Measurements from ENCODE around the gene FSD1L.

Gene FSD1L

GRCh38 chr9:105535920-105536668 is 88.3 kb downstream of the FSD1L start:
- no peak overlapping the region for H3K18ac ChIP-seq (ENCODE audit: low read length)
- no peak overlapping the region for H3K9ac ChIP-seq (ENCODE audit: low read length)
- DNase-seq = no peak
- H2BK120ac ChIP-seq (ENCODE audit: insufficient read depth, low read length, poor library complexity) = no peak overlapping the region
- no peaks in the 10 kb centered on the region for H3K79me2 ChIP-seq (ENCODE audit: control insufficient read depth, insufficient read depth, low read length, poor library complexity)
- H3K4ac ChIP-seq (ENCODE audit: low read depth, low read length) = no peak overlapping the region
- no peak overlapping the region for H2AFZ ChIP-seq (ENCODE audit: insufficient read depth, low read length, poor library complexity)
- H3K4me1 ChIP-seq (ENCODE audit: control insufficient read depth in 1 of 2, insufficient read depth in 2 of 2, low read length in 2 of 2) = no peaks in the 10 kb centered on the region
- H4K91ac ChIP-seq (ENCODE audit: low read depth, low read length) = no peak overlapping the region
- H3K4me3 ChIP-seq (ENCODE audit: low read depth, low read length) = no peak overlapping the region
- no peak overlapping the region for H4K12ac ChIP-seq (ENCODE audit: low read depth, low read length)
- H3K36me3 ChIP-seq (ENCODE audit: control insufficient read depth in 1 of 2, insufficient read depth in 2 of 2, low read length in 2 of 2) = no peaks in the 10 kb centered on the region
- no peak overlapping the region for H3K4me2 ChIP-seq (ENCODE audit: low read length)
- no peak overlapping the region for H3K23ac ChIP-seq (ENCODE audit: low read length)
- no peak overlapping the region for H2AK5ac ChIP-seq (ENCODE audit: low read length)
- no peak overlapping the region for H2BK12ac ChIP-seq (ENCODE audit: low read length)
- no peak overlapping the region for H3K27ac ChIP-seq (ENCODE audit: low read depth, low read length)
- H3K79me1 ChIP-seq (ENCODE audit: low read length) = no peaks in the 10 kb centered on the region
- H4K8ac ChIP-seq (ENCODE audit: low read depth, low read length) = no peak overlapping the region
- H3K27me3 ChIP-seq (ENCODE audit: insufficient read depth, low read length) = no peaks in the 10 kb centered on the region
- no peak overlapping the region for H2BK5ac ChIP-seq (ENCODE audit: low read depth, low read length, poor library complexity)
- no peaks in the 10 kb centered on the region for H3K9me3 ChIP-seq (ENCODE audit: insufficient read depth, low read depth, low read length)
- no peak overlapping the region for H3K14ac ChIP-seq (ENCODE audit: low read length)
- no CpG with 5 or more reads among the region's 3 CpGs for whole genome bisulfite sequencing (ENCODE audit: extremely low coverage, insufficient coverage, insufficient read length)

DNA sequence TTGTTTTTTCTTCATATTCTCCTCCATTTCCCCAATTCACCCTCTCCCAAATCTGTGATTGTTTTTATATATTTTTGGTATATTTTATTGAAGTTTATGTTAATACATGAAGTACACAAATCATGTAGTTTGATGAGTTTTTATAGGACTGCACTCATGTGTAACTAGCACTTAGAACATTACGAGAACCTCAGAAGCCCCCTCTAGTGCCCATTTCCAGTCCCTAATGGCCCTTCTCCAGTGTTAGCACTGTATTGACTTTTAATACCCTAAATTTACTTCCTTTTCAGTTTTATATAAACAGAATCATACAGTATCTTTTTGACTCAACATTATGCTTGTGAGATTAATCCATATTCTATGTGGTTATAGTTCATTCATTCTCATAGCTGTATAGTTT is 91.6 kb downstream of the FSD1L start:
- no peak overlapping the region for H3K4ac ChIP-seq (ENCODE audit: low read depth, low read length)
- H3K79me1 ChIP-seq (ENCODE audit: low read length) = no peaks in the 10 kb centered on the region
- no peak overlapping the region for H2BK120ac ChIP-seq (ENCODE audit: insufficient read depth, low read length, poor library complexity)
- H4K8ac ChIP-seq (ENCODE audit: low read depth, low read length) = no peak overlapping the region
- H2BK12ac ChIP-seq (ENCODE audit: low read length) = no peak overlapping the region
- H3K14ac ChIP-seq (ENCODE audit: low read length) = no peak overlapping the region
- H3K27ac ChIP-seq (ENCODE audit: low read depth, low read length) = no peak overlapping the region
- H3K18ac ChIP-seq (ENCODE audit: low read length) = no peak overlapping the region
- H3K9me3 ChIP-seq (ENCODE audit: insufficient read depth, low read depth, low read length) = no peaks in the 10 kb centered on the region
- no peak overlapping the region for H3K9ac ChIP-seq (ENCODE audit: low read length)
- H3K36me3 ChIP-seq (ENCODE audit: control insufficient read depth in 1 of 2, insufficient read depth in 2 of 2, low read length in 2 of 2) = no peaks in the 10 kb centered on the region
- H3K27me3 ChIP-seq (ENCODE audit: insufficient read depth, low read length) = no peaks in the 10 kb centered on the region
- no peak overlapping the region for H2AK5ac ChIP-seq (ENCODE audit: low read length)
- H3K4me2 ChIP-seq (ENCODE audit: low read length) = no peak overlapping the region
- H4K12ac ChIP-seq (ENCODE audit: low read depth, low read length) = no peak overlapping the region
- no peaks in the 10 kb centered on the region for H3K79me2 ChIP-seq (ENCODE audit: control insufficient read depth, insufficient read depth, low read length, poor library complexity)
- no CpG with 5 or more reads among the region's 1 CpG for WGBS (ENCODE audit: extremely low coverage, insufficient coverage, insufficient read length)
- H4K91ac ChIP-seq (ENCODE audit: low read depth, low read length) = no peak overlapping the region
- H2BK5ac ChIP-seq (ENCODE audit: low read depth, low read length, poor library complexity) = no peak overlapping the region
- no peak overlapping the region for H2AFZ ChIP-seq (ENCODE audit: insufficient read depth, low read length, poor library complexity)
- DNase-seq = no peak
- H3K4me1 ChIP-seq (ENCODE audit: control insufficient read depth in 1 of 2, insufficient read depth in 2 of 2, low read length in 2 of 2) = no peaks in the 10 kb centered on the region
- no peak overlapping the region for H3K23ac ChIP-seq (ENCODE audit: low read length)
- H3K4me3 ChIP-seq (ENCODE audit: low read depth, low read length) = no peak overlapping the region

DNA sequence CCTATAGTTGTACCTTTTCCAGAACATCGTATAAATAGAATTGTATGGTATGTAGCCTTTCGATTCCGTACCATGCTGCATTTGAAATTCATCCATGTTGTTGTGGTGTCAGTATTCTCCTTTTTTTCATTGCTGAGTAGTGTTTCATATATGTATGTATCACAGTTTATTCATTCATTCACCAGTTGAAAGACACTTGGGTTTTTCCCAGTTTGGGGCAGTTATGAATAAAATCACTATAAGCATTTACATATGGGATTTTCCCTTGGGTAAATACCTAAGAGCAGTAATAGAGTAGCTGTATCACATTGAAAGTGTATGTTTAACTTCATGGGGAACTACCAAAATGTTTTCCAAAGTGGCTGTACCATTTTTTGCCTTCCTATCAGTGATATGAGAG is 94.0 kb downstream of the FSD1L start:
- no peak overlapping the region for H3K9ac ChIP-seq (ENCODE audit: low read length)
- no peak overlapping the region for H2BK120ac ChIP-seq (ENCODE audit: insufficient read depth, low read length, poor library complexity)
- H3K4me3 ChIP-seq (ENCODE audit: low read depth, low read length) = no peak overlapping the region
- WGBS (ENCODE audit: extremely low coverage, insufficient coverage, insufficient read length) = no CpG with 5 or more reads among the region's 3 CpGs
- H3K9me3 ChIP-seq (ENCODE audit: insufficient read depth, low read depth, low read length) = no peaks in the 10 kb centered on the region
- no peak overlapping the region for H3K4me2 ChIP-seq (ENCODE audit: low read length)
- H3K79me2 ChIP-seq (ENCODE audit: control insufficient read depth, insufficient read depth, low read length, poor library complexity) = no peaks in the 10 kb centered on the region
- H3K27ac ChIP-seq (ENCODE audit: low read depth, low read length) = no peak overlapping the region
- H3K14ac ChIP-seq (ENCODE audit: low read length) = no peak overlapping the region
- H2BK5ac ChIP-seq (ENCODE audit: low read depth, low read length, poor library complexity) = no peak overlapping the region
- no peaks in the 10 kb centered on the region for H3K36me3 ChIP-seq (ENCODE audit: control insufficient read depth in 1 of 2, insufficient read depth in 2 of 2, low read length in 2 of 2)
- H3K79me1 ChIP-seq (ENCODE audit: low read length) = no peaks in the 10 kb centered on the region
- H3K4me1 ChIP-seq (ENCODE audit: control insufficient read depth in 1 of 2, insufficient read depth in 2 of 2, low read length in 2 of 2) = no peaks in the 10 kb centered on the region
- no peak overlapping the region for H3K23ac ChIP-seq (ENCODE audit: low read length)
- no peak for DNase-seq
- H3K18ac ChIP-seq (ENCODE audit: low read length) = no peak overlapping the region
- no peak overlapping the region for H3K4ac ChIP-seq (ENCODE audit: low read depth, low read length)
- no peak overlapping the region for H4K91ac ChIP-seq (ENCODE audit: low read depth, low read length)
- H4K8ac ChIP-seq (ENCODE audit: low read depth, low read length) = no peak overlapping the region
- no peak overlapping the region for H2BK12ac ChIP-seq (ENCODE audit: low read length)
- H2AFZ ChIP-seq (ENCODE audit: insufficient read depth, low read length, poor library complexity) = no peak overlapping the region
- no peak overlapping the region for H4K12ac ChIP-seq (ENCODE audit: low read depth, low read length)
- H2AK5ac ChIP-seq (ENCODE audit: low read length) = no peak overlapping the region
- H3K27me3 ChIP-seq (ENCODE audit: insufficient read depth, low read length) = no peaks in the 10 kb centered on the region

DNA sequence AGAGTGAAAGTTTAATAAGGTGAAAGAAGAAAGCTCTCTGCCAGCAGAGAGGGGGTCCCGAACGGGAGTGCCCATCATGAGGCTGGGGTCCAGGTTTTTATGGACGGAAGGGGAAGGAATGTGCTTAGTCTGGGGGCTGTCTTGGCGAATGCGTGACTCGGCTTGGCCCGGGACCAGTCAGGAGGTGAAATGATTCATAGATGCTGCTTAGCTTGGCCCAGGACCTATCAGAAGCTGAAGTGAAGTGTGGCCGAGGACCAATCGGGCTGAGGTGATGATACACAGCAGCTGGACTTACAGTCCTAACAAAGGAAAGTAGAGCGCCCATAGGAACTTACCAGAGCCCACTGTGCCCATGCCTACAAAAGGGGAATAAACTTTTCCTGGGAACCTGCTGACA is 106.2 kb downstream of the FSD1L start:
- H3K4ac ChIP-seq (ENCODE audit: low read depth, low read length) = no peak overlapping the region
- no peak overlapping the region for H3K4me3 ChIP-seq (ENCODE audit: low read depth, low read length)
- no peak overlapping the region for H3K18ac ChIP-seq (ENCODE audit: low read length)
- WGBS (ENCODE audit: extremely low coverage, insufficient coverage, insufficient read length) = no CpG with 5 or more reads among the region's 10 CpGs
- H2AK5ac ChIP-seq (ENCODE audit: low read length) = no peak overlapping the region
- H3K14ac ChIP-seq (ENCODE audit: low read length) = no peak overlapping the region
- H3K79me2 ChIP-seq (ENCODE audit: control insufficient read depth, insufficient read depth, low read length, poor library complexity) = no peaks in the 10 kb centered on the region
- H3K36me3 ChIP-seq (ENCODE audit: control insufficient read depth in 1 of 2, insufficient read depth in 2 of 2, low read length in 2 of 2) = no peaks in the 10 kb centered on the region
- no peak overlapping the region for H2BK5ac ChIP-seq (ENCODE audit: low read depth, low read length, poor library complexity)
- no peak overlapping the region for H3K27ac ChIP-seq (ENCODE audit: low read depth, low read length)
- no peak overlapping the region for H3K23ac ChIP-seq (ENCODE audit: low read length)
- H2BK12ac ChIP-seq (ENCODE audit: low read length) = no peak overlapping the region
- no peak overlapping the region for H3K4me2 ChIP-seq (ENCODE audit: low read length)
- H3K9me3 ChIP-seq (ENCODE audit: insufficient read depth, low read depth, low read length) = no peaks in the 10 kb centered on the region
- H3K4me1 ChIP-seq (ENCODE audit: control insufficient read depth in 1 of 2, insufficient read depth in 2 of 2, low read length in 2 of 2) = peaks cover 0 to 2% of the 10 kb centered on the region in 2 experiments
- H4K12ac ChIP-seq (ENCODE audit: low read depth, low read length) = no peak overlapping the region
- no peak overlapping the region for H2BK120ac ChIP-seq (ENCODE audit: insufficient read depth, low read length, poor library complexity)
- no peak overlapping the region for H2AFZ ChIP-seq (ENCODE audit: insufficient read depth, low read length, poor library complexity)
- no peaks in the 10 kb centered on the region for H3K27me3 ChIP-seq (ENCODE audit: insufficient read depth, low read length)
- H3K79me1 ChIP-seq (ENCODE audit: low read length) = no peaks in the 10 kb centered on the region
- no peak overlapping the region for H3K9ac ChIP-seq (ENCODE audit: low read length)
- no peak for DNase-seq
- H4K91ac ChIP-seq (ENCODE audit: low read depth, low read length) = no peak overlapping the region
- no peak overlapping the region for H4K8ac ChIP-seq (ENCODE audit: low read depth, low read length)
